ENCODE results near the gene RPAIN. TPM values are rescaled to one million over a fixed set of nuclear protein-coding genes. Genes with fewer than 3 reads are reported as not detected.

The RPAIN gene
- total and polyA plus RNA-seq, 10 of the 15 experiments (the other 5 are each of a cell fraction or from before 2014, with no cell fraction given) = 45.8 to 109 (median 70.5) TPM

DNA sequence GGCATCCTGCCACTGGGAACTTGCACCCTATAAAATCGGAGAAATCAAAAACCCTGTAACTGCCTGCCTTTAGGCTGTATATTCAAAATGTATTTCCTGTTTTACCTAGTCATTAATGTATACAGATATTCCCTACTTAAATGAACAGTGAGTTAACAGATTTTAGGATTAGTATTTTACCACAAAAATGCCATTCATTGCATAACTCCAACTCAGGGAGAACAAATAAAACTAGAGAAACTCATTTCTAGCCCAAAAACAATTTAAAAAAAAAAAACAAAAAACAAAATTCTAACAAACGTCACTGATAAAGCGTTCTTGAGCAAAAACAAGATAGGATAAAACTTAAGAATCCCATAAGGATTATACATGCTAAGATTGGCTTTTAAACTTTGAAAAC is 52.5 kb downstream of the RPAIN start:
- Histone ChIP-seq H3K79me2 (ENCODE audit: control insufficient read depth, insufficient read depth, low read length) (peaks cover 16% of the 10 kb centered on the region), H3K27ac (ENCODE audit: control insufficient read depth, insufficient read depth) (no peak overlapping the region), H3K4me3 (no peak overlapping the region), H4K20me1 (ENCODE audit: control insufficient read depth, insufficient read depth) (0 out of 2 replicates have a peak, but pooled peaks cover 2% of the 10 kb centered on the region), H3K9ac (ENCODE audit: control insufficient read depth, insufficient read depth, low read length) (no peak overlapping the region), H2AFZ (ENCODE audit: control insufficient read depth, low read depth, low read length) (no peak overlapping the region), H3K4me1 (ENCODE audit: control insufficient read depth, insufficient read depth, low read length) (no peaks in the 10 kb centered on the region), H3K27me3 (replicated peaks in 1 of 2; ENCODE audit: control insufficient read depth in 2 of 2, insufficient read depth in 2 of 2, low read length in 1 of 2) (no peaks in the 10 kb centered on the region), H3K4me2 (ENCODE audit: control insufficient read depth, insufficient read depth) (no peak overlapping the region), H3K9me3 (replicated peaks; ENCODE audit: control insufficient read depth, insufficient read depth, low read length) (no peaks in the 10 kb centered on the region), H3K36me3 (ENCODE audit: control insufficient read depth in 2 of 2, insufficient read depth in 2 of 2, low read length in 1 of 2) (peaks cover 0 to 17% of the 10 kb centered on the region in 2 experiments; a peak in 3 of 4 replicates)
- ChIA-PET RAD21 (ENCODE audit: unreplicated experiment) (no interaction called here), SMC1A (ENCODE audit: uncharacterized antibody, unreplicated experiment) (no interaction called here), CTCF (no interaction called here), POLR2A (no interaction called here)
- intact Hi-C loops (cut with micrococcal nuclease; ENCODE audit: unreplicated experiment) = no loop called here
- 80% methylated on average over 3 of the region's 3 CpGs for WGBS (ENCODE audit: insufficient coverage, insufficient replicate concordance, low lambda C conversion rate, missing lambda C conversion rate)
- ATAC-seq (no peak), FAIRE-seq (no peak), DNase-seq (ENCODE audit: low read depth, low spot score) (no peak)
- BruUV-seq (replicated peaks) = no TSS peak
- TF ChIP-seq, protein P1, sequence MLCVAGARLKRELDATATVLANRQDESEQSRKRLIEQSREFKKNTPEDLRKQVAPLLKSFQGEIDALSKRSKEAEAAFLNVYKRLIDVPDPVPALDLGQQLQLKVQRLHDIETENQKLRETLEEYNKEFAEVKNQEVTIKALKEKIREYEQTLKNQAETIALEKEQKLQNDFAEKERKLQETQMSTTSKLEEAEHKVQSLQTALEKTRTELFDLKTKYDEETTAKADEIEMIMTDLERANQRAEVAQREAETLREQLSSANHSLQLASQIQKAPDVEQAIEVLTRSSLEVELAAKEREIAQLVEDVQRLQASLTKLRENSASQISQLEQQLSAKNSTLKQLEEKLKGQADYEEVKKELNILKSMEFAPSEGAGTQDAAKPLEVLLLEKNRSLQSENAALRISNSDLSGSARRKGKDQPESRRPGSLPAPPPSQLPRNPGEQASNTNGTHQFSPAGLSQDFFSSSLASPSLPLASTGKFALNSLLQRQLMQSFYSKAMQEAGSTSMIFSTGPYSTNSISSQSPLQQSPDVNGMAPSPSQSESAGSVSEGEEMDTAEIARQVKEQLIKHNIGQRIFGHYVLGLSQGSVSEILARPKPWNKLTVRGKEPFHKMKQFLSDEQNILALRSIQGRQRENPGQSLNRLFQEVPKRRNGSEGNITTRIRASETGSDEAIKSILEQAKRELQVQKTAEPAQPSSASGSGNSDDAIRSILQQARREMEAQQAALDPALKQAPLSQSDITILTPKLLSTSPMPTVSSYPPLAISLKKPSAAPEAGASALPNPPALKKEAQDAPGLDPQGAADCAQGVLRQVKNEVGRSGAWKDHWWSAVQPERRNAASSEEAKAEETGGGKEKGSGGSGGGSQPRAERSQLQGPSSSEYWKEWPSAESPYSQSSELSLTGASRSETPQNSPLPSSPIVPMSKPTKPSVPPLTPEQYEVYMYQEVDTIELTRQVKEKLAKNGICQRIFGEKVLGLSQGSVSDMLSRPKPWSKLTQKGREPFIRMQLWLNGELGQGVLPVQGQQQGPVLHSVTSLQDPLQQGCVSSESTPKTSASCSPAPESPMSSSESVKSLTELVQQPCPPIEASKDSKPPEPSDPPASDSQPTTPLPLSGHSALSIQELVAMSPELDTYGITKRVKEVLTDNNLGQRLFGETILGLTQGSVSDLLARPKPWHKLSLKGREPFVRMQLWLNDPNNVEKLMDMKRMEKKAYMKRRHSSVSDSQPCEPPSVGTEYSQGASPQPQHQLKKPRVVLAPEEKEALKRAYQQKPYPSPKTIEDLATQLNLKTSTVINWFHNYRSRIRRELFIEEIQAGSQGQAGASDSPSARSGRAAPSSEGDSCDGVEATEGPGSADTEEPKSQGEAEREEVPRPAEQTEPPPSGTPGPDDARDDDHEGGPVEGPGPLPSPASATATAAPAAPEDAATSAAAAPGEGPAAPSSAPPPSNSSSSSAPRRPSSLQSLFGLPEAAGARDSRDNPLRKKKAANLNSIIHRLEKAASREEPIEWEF (IDR thresholded peaks at IDR 0.05; ENCODE audit: insufficient replicate concordance, low read depth, low read length) = no peak
- no peak for TF ChIP-seq KDM1A (IDR thresholded peaks at IDR 0.05; ENCODE audit: borderline replicate concordance)
- TF ChIP-seq, protein P2, sequence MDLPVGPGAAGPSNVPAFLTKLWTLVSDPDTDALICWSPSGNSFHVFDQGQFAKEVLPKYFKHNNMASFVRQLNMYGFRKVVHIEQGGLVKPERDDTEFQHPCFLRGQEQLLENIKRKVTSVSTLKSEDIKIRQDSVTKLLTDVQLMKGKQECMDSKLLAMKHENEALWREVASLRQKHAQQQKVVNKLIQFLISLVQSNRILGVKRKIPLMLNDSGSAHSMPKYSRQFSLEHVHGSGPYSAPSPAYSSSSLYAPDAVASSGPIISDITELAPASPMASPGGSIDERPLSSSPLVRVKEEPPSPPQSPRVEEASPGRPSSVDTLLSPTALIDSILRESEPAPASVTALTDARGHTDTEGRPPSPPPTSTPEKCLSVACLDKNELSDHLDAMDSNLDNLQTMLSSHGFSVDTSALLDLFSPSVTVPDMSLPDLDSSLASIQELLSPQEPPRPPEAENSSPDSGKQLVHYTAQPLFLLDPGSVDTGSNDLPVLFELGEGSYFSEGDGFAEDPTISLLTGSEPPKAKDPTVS (IDR thresholded peaks at IDR 0.05; ENCODE audit: low read depth, low read length) = no peak
- no peak for TF ChIP-seq IRF4 (IDR thresholded peaks at IDR 0.05; ENCODE audit: low read depth, low read length)
- TF ChIP-seq PAX8 (IDR thresholded peaks at IDR 0.05) = no peak
- no peak for TF ChIP-seq HDGF (IDR thresholded peaks at IDR 0.05)
- no peak for TF ChIP-seq STAT1 (conservative IDR thresholded peaks at IDR 0.05)
- no peak for TF ChIP-seq POLR2A (IDR thresholded peaks at IDR 0.05; ENCODE audit: low read depth, low read length)
- TF ChIP-seq, protein P3, sequence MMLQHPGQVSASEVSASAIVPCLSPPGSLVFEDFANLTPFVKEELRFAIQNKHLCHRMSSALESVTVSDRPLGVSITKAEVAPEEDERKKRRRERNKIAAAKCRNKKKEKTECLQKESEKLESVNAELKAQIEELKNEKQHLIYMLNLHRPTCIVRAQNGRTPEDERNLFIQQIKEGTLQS (IDR thresholded peaks at IDR 0.05; ENCODE audit: borderline replicate concordance, extremely low read depth, low read depth, low read length) = no peak
- TF ChIP-seq MYB (IDR thresholded peaks at IDR 0.05; ENCODE audit: borderline replicate concordance, low read depth, low read length) = no peak
- TF ChIP-seq, protein P4, sequence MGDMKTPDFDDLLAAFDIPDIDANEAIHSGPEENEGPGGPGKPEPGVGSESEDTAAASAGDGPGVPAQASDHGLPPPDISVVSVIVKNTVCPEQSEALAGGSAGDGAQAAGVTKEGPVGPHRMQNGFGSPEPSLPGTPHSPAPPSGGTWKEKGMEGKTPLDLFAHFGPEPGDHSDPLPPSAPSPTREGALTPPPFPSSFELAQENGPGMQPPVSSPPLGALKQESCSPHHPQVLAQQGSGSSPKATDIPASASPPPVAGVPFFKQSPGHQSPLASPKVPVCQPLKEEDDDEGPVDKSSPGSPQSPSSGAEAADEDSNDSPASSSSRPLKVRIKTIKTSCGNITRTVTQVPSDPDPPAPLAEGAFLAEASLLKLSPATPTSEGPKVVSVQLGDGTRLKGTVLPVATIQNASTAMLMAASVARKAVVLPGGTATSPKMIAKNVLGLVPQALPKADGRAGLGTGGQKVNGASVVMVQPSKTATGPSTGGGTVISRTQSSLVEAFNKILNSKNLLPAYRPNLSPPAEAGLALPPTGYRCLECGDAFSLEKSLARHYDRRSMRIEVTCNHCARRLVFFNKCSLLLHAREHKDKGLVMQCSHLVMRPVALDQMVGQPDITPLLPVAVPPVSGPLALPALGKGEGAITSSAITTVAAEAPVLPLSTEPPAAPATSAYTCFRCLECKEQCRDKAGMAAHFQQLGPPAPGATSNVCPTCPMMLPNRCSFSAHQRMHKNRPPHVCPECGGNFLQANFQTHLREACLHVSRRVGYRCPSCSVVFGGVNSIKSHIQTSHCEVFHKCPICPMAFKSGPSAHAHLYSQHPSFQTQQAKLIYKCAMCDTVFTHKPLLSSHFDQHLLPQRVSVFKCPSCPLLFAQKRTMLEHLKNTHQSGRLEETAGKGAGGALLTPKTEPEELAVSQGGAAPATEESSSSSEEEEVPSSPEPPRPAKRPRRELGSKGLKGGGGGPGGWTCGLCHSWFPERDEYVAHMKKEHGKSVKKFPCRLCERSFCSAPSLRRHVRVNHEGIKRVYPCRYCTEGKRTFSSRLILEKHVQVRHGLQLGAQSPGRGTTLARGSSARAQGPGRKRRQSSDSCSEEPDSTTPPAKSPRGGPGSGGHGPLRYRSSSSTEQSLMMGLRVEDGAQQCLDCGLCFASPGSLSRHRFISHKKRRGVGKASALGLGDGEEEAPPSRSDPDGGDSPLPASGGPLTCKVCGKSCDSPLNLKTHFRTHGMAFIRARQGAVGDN (IDR thresholded peaks at IDR 0.05) = no peak
- TF ChIP-seq MTA3 (IDR thresholded peaks at IDR 0.05; ENCODE audit: borderline replicate concordance, low read length) = no peak
- TF ChIP-seq POU2F2 (IDR thresholded peaks at IDR 0.05; ENCODE audit: borderline replicate concordance, low read depth, low read length) = no peak
- no peak for TF ChIP-seq EZH2 (IDR thresholded peaks at IDR 0.05; ENCODE audit: borderline replicate concordance, control insufficient read depth, low read depth, low read length)
- in situ Hi-C loops (cut with MboI) = no loop called here
